C4-2B (cell line): Measurements from ENCODE around the gene ARHGEF28.

Experiments
- H3K27ac ChIP-seq: fragments of 450-650 bp; 2 replicates; pipeline ENCODE4 v1.5.1; 2017
- ZFX ChIP-seq: fragments of 450-650 bp; IDR thresholded peaks from 2 replicates; pipeline ENCODE4 v1.6.1; 2017
- TF ChIP-seq, protein P1 (sequence below): fragments of 450-650 bp; conservative IDR thresholded peaks from 2 replicates; pipeline ENCODE4 v1.5.1; 2017; ENCODE audit warnings: mild to moderate bottlenecking

ARHGEF28 gene

DNA sequence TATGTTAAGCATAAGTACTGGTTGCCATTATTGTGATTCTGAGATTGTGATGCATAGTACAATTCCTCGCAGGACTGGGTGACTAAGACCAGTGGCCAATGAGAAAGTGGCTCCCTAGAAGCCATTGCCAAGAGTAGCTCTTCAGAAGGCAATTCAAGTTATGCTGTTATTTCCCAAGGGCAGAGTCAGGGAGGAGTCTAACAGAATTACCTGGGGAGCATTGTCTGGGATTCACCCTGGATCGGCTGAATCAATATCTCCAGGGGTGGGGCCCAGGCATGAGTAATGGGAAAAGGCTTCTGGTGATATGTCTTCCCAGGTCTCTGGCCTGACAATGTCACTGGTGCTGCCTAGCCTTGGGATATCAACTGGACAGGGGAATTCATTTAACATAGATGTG, 10.9 kb upstream of the ARHGEF28 start:
- H3K27ac ChIP-seq: no peak overlapping the region
- no peak for TF ChIP-seq ZFX
- TF ChIP-seq, protein P1, sequence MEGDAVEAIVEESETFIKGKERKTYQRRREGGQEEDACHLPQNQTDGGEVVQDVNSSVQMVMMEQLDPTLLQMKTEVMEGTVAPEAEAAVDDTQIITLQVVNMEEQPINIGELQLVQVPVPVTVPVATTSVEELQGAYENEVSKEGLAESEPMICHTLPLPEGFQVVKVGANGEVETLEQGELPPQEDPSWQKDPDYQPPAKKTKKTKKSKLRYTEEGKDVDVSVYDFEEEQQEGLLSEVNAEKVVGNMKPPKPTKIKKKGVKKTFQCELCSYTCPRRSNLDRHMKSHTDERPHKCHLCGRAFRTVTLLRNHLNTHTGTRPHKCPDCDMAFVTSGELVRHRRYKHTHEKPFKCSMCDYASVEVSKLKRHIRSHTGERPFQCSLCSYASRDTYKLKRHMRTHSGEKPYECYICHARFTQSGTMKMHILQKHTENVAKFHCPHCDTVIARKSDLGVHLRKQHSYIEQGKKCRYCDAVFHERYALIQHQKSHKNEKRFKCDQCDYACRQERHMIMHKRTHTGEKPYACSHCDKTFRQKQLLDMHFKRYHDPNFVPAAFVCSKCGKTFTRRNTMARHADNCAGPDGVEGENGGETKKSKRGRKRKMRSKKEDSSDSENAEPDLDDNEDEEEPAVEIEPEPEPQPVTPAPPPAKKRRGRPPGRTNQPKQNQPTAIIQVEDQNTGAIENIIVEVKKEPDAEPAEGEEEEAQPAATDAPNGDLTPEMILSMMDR: no peak

GRCh38 chr5:73615947-73616346, 10.0 kb upstream of the ARHGEF28 start:
- no peak for TF ChIP-seq ZFX
- TF ChIP-seq, protein P1: no peak
- H3K27ac ChIP-seq: no peak overlapping the region

- TF ChIP-seq, protein P1: no peak
- TF ChIP-seq ZFX: no peak
- no peak overlapping the region for H3K27ac ChIP-seq
Measured at GRCh38 chr5:73617510-73618279, 8.3 kb upstream of the ARHGEF28 start.

GRCh38 chr5:73619606-73620333, 6.2 kb upstream of the ARHGEF28 start:
- TF ChIP-seq, protein P1: no peak
- no peak for TF ChIP-seq ZFX
- no peak overlapping the region for H3K27ac ChIP-seq

DNA sequence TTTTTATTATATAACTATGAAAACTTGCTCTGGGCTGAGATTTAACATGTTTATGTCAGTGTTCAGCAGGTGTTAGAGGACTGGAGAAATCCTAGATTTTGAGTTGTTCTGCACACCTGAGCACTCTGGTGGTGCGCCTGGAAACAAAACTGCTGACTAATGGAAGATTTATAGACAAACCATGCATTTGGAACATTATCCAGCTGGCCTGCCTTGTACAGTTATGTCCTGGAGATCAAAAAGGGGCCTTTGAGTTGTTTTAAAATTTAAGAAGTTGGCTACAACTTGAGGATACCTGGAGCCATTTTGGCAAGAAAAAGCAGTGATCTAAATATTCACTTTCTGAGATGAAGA, 5.7 kb upstream of the ARHGEF28 start:
- TF ChIP-seq, protein P1: no peak
- TF ChIP-seq ZFX: no peak
- H3K27ac ChIP-seq: no peak overlapping the region

DNA sequence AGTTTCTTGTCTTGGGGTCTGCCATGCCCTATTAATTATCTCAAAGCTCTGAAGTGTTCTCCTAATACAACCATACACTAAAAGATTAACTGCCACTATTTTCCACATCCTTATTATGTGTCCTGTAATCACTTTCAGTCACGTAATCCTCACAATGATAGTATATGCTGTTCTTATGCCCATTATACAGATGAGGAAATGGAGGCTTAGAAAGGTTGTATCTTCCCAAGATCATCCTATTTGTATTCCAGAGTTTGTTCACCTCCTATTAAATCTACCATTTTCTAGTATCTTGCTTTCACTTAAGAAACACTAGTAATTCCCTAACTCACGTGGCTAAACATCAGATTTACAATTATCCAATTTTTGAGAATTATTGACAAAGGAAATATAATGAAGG, 2.9 kb upstream of the ARHGEF28 start:
- TF ChIP-seq, protein P1: no peak
- TF ChIP-seq ZFX: no peak
- H3K27ac ChIP-seq: no peak overlapping the region

GRCh38 chr5:73623901-73624404, 2.0 kb upstream of the ARHGEF28 start:
- no peak overlapping the region for H3K27ac ChIP-seq
- no peak for TF ChIP-seq ZFX
- TF ChIP-seq, protein P1: no peak
